Activated CD4-positive, CD25-positive, alpha-beta regulatory T cell treated with anti-CD3 and anti-CD28 coated beads, Interleukin-2, amount 50 U/mL, for 24 hours (primary cell): ENCODE measurements around the gene GAS2L3.
"Not testable (repeated sequence)": the region's sequence is repeated elsewhere in the genome, so short reads cannot be mapped to it uniquely, and the experiment has no call there.

ENCODE experiments used
- ATAC-seq, 2 donors: fragments of 150-1000 bp; cut with Tn5 transposase; one replicate each; pipeline ENCODE4 v1.10.0; 2021; ENCODE audit warnings: mild to moderate bottlenecking in 1 of 2, moderate library complexity in 1 of 2

The GAS2L3 gene

DNA sequence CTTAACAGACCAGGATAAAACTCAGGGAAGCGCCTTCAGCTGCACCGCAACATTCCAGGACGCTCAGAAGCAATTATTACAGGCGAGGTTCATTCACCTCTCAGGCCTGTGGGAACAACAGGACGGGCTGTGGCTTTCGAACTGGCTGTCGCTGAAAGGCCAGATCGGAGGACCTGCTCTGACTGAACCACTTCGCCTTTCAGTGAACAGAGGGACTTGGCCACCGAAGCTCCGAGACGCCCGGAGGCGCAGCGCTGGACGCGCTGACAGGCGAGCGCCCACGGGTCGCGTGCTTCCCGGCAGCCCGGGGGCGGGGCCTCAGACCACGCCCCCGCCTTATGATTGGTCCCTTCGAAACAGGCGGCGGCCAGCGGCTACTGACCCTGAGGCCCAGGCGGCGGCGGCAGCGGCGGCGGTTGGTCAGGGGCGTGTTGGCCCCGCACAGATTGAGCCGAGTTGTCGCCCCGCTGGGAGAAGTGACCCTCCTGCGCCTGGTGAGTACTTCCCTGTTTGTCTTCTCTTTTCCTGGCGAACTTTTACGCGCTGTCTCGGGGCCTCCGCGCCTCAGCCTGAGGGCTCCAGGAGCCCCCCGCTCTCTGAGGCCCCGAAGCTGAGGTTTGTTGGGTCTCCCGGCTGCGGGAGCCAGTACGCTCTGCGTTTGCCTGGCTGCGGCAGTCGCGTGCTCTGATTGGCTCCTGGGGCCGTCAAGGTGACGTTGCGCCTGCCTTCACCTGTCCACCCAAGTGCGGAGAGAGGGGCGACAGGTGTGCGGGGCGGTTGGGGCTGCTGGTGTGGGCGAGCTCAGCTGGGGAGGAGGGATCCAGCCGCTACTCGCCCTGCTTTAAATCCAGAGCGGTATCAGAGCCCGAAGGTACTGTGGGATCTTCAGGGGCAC lies at the start of gene GAS2L3:
GAS2L3 (plus strand) TSS at position 393 of the 895 bp plus-strand sequence. CDS start 21,221 bp downstream, outside the sequence.
- ATAC-seq, result peak; percentile 70 to 73

DNA sequence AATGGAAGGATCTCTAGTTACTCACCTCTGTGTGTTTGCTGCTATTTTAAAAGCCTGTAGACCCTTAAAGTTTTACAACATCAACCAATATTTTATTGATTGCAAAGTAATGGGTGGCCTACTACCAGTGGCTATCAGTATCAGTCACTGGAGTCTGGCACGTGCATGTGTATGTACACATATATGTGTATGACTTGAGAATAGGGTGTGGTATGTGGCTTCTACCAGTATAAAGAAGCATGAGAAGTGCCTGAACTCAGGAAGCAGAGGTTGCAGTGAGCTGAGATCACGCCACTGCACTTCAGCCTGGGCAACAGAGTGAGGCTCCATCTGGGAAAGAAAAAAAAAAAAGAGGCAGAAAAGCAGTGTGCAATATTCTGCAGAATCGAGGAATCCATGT lies 45.5 kb upstream of the GAS2L3 start:
- ATAC-seq, result no peak

- ATAC-seq, result no peak
Measured at GRCh38 chr12:100528471-100529127, 44.9 kb upstream of the GAS2L3 start.

DNA sequence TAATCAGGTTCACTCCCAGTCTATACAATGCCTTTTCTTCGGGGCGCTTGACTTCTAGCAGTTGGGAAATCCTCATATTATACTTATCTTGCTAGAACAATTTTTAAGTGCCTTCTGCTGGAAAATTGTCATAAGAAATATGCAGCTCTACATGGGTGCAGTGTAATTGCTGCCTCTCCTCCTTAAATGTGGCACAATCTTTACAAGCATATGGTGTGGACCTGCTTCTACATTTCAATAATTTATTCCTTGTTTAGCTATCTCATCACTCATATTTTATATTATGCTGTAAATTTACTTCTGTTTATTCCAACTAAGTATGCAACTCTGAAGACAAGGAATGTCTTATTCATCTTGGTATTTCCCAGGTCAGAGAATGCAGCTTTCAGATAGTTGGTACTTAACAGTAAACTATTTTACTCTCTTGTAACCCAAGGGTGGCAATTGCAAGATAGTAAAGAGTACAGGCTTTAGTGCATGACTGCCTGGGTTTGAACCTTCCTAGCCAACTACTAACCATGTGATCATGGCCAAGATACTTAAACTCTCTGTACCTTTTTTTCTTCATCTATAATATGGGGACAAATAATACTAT lies 43.6 kb upstream of the GAS2L3 start:
- ATAC-seq, result no peak

DNA sequence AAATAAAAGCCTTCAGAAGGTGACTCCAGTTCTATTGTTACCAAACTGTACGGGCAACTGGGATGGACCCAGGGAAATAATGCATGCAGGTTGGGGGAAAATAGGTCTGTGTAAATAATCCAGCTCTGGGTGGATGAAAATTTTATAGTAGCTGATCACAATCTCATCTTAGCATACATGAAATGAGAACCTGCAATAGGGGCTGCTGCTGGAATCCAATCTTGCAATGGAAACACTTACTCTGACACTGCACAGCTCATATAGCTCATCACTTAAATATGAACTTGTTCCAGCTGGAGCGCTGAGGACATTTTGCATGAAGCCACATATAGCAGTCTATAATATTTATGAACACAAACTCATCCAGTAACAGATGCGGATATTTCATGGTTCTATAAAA lies 40.1 kb upstream of the GAS2L3 start:
- ATAC-seq, result no peak

DNA sequence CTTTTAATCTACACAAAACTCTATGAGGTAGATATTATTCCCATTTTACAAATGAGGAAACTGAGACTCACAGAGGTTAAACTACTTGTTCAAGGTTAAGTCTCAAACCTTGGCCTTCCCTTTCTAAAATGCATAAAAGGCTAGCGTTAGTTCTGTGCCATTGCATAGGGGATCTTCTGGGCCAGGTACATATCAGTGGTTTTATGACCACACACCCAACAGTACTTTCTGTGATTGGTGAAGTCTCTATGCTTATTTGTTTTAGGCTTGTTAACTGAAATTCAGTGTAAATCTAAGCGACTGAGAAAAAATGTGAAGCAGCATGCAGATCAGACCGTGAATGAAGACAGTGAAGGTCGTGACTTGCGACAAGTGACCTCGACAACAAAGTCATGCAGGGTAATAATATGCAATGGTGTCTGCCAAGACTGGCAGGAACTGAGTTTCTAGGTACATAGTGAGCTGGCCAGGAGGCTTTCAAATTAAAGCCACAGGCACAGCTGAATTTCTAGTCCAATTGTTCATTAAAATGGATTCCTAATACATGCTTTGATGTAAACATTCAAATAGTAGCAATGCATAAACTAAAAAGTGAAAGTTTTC lies 38.8 kb upstream of the GAS2L3 start:
- no peak for ATAC-seq

DNA sequence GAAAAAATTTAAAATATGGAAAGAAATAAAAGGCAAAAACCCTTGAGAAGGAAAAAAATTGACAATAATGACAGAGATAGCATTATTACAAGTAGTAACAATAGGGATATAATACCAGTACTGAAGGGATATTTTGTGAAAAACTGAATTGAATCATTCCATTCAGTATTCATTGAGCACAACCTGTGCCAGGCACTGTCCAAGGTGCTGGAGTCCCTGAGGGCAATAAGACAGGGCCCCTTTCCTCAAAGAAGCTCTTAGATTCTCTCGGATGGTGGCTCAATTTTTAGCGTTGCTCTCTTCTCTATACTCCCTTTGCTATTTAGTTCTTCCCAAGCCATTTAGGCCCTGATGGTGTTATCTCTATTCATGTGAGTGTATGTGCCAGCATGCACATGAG lies 34.3 kb upstream of the GAS2L3 start:
- ATAC-seq, result no peak

DNA sequence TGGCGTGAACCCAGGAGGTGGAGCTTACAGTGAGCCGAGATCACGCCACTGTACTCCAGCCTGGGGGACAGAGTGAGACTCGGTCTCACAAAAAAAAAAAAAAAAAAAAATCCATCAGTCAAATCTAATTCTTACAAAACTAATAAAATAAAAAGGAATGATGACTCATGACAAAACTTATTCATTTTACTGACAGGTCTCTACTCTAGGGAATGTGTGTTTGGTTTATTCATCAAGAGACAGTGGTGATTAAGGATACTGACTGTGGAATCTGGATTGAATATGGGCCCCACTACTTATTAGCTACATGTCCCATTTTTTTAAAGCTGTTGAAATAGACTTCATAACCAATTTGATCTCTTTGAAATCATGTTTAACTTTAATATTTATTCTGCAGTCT lies 29.3 kb upstream of the GAS2L3 start:
- no peak for ATAC-seq

- ATAC-seq, result no peak
Measured at GRCh38 chr12:100545092-100545491, 28.4 kb upstream of the GAS2L3 start.

GRCh38 chr12:100553936-100554335 lies 19.5 kb upstream of the GAS2L3 start:
- ATAC-seq, result no peak

GRCh38 chr12:100554608-100555077 lies 18.8 kb upstream of the GAS2L3 start:
- ATAC-seq, result no peak

- no peak for ATAC-seq
Measured at GRCh38 chr12:100555722-100556121, 17.8 kb upstream of the GAS2L3 start.

DNA sequence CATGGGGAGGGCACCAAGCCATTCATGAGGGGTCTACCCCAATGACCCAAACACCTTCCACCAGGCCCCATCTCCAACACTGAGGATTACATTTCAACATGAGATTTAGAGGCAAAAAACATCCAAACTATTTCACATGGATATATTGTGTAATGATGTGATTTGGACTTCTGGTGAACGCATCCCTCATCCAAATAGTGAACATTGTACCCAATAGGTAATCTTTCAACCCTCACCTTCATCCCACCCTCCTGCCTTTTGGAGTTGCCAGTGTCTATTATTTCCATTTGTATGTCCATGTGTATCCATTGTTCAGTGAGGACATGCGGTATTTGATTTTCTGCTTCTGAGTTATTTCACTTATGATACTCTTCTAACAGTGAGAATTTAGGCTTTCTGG lies 16.1 kb upstream of the GAS2L3 start:
- ATAC-seq, result no peak

- not testable (repeated sequence) for ATAC-seq
Measured at GRCh38 chr12:100559261-100559660, 14.2 kb upstream of the GAS2L3 start.

- no peak for ATAC-seq
Measured at GRCh38 chr12:100564090-100564489, 9.4 kb upstream of the GAS2L3 start.

GRCh38 chr12:100564905-100565467 lies 8.5 kb upstream of the GAS2L3 start:
- no peak for ATAC-seq

- ATAC-seq, result no peak
Measured at GRCh38 chr12:100565987-100566545, 7.4 kb upstream of the GAS2L3 start.

- peak in 1 of 2 donors; percentile 38 for ATAC-seq
Measured at GRCh38 chr12:100566887-100567637, 6.4 kb upstream of the GAS2L3 start.

- ATAC-seq, result no peak
Measured at GRCh38 chr12:100567945-100568344, 5.5 kb upstream of the GAS2L3 start.

GRCh38 chr12:100572184-100572583 lies 1.3 kb upstream of the GAS2L3 start:
- no peak for ATAC-seq

GRCh38 chr12:100574187-100575074 lies 947 bp downstream of the GAS2L3 start:
- ATAC-seq, result no peak
